ENCODE measurements around the gene ARRDC5. TPM values are rescaled to one million over a fixed set of nuclear protein-coding genes. Genes with fewer than 3 reads are reported as not detected.

Gene ARRDC5
- total and polyA plus RNA-seq, 2 of the 13 experiments (the other 11 are each of a cell fraction or from before 2014, with no cell fraction given): not detected

DNA sequence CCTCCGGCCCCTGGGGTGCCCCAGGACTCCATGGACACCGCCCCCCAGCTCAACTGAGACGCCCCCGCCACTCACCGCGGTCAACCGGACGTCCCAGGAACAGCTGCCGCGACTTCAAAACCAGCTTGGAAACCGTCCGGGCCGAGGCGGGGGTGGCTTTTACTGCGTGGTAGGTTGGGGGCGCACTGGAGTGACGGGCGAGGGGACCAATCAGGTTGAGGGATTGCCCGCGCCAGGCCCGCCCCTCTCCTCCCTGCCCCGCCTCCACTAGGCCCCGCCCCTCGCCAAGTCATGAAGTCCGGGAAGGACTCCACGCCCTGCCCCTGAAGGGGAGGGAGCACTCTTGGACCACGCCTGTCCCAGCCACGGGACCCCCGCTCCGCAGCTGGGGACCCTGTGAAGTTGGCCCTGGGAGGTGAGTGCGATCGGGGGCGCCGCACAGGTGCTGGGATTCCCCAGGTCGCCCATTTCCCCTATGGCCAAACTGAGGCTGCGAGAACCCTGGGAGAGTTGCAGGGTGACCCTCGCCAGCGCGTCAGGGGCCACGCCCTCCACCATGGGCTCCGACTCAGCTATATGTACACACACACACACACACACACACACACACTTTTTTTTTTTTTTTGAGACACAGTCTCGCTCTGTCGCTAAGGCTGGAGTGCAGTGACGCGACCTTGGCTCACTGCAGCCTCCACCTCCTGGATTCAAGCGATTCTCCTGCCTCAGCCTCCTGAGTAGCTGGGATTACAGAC is 35.0 kb downstream of the ARRDC5 start, which contains the start of gene PLIN3 (continued):
- TF ChIP-seq, protein P1, sequence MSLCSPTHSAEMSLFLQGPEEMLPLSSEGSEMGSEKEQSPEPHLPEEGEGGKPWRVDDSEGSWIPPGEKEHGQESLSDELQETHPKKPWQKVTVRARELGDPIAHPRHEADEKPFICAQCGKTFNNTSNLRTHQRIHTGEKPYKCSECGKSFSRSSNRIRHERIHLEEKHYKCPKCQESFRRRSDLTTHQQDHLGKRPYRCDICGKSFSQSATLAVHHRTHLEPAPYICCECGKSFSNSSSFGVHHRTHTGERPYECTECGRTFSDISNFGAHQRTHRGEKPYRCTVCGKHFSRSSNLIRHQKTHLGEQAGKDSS (CRISPR knock-in tag; IDR thresholded peaks at IDR 0.05; ENCODE audit: borderline replicate concordance, low read depth): peak; percentile 62; the same call in 1 of the 2 replicates
- TF ChIP-seq ERF (CRISPR knock-in tag; IDR thresholded peaks at IDR 0.05) (no peak), ZMAT3 (CRISPR knock-in tag; conservative IDR thresholded peaks at IDR 0.05) (0 out of 2 replicates have a peak, but pooled peaks have one; percentile 29), SALL1 (CRISPR knock-in tag; IDR thresholded peaks at IDR 0.05) (peak; percentile 58; the same call in 1 of the 2 replicates), U2AF1 (optimal IDR thresholded peaks at IDR 0.05; ENCODE audit: low read depth, low read length) (no peak), ZNF335 (CRISPR knock-in tag; IDR thresholded peaks at IDR 0.05) (no peak), PHF20 (CRISPR knock-in tag; IDR thresholded peaks at IDR 0.05) (no peak), TP53 (CRISPR knock-in tag; conservative IDR thresholded peaks at IDR 0.05) (no peak), FOXA3 (CRISPR knock-in tag; IDR thresholded peaks at IDR 0.05) (peak; percentile 58), SPEN (CRISPR knock-in tag; IDR thresholded peaks at IDR 0.05; ENCODE audit: low read depth) (no peak)
- TF ChIP-seq, protein P2, sequence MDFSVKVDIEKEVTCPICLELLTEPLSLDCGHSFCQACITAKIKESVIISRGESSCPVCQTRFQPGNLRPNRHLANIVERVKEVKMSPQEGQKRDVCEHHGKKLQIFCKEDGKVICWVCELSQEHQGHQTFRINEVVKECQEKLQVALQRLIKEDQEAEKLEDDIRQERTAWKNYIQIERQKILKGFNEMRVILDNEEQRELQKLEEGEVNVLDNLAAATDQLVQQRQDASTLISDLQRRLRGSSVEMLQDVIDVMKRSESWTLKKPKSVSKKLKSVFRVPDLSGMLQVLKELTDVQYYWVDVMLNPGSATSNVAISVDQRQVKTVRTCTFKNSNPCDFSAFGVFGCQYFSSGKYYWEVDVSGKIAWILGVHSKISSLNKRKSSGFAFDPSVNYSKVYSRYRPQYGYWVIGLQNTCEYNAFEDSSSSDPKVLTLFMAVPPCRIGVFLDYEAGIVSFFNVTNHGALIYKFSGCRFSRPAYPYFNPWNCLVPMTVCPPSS (IDR thresholded peaks at IDR 0.05): no peak
- TF ChIP-seq, protein P3, sequence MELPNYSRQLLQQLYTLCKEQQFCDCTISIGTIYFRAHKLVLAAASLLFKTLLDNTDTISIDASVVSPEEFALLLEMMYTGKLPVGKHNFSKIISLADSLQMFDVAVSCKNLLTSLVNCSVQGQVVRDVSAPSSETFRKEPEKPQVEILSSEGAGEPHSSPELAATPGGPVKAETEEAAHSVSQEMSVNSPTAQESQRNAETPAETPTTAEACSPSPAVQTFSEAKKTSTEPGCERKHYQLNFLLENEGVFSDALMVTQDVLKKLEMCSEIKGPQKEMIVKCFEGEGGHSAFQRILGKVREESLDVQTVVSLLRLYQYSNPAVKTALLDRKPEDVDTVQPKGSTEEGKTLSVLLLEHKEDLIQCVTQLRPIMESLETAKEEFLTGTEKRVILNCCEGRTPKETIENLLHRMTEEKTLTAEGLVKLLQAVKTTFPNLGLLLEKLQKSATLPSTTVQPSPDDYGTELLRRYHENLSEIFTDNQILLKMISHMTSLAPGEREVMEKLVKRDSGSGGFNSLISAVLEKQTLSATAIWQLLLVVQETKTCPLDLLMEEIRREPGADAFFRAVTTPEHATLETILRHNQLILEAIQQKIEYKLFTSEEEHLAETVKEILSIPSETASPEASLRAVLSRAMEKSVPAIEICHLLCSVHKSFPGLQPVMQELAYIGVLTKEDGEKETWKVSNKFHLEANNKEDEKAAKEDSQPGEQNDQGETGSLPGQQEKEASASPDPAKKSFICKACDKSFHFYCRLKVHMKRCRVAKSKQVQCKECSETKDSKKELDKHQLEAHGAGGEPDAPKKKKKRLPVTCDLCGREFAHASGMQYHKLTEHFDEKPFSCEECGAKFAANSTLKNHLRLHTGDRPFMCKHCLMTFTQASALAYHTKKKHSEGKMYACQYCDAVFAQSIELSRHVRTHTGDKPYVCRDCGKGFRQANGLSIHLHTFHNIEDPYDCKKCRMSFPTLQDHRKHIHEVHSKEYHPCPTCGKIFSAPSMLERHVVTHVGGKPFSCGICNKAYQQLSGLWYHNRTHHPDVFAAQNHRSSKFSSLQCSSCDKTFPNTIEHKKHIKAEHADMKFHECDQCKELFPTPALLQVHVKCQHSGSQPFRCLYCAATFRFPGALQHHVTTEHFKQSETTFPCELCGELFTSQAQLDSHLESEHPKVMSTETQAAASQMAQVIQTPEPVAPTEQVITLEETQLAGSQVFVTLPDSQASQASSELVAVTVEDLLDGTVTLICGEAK (IDR thresholded peaks at IDR 0.05): no peak
- TF ChIP-seq, protein P3 (CRISPR knock-in tag; IDR thresholded peaks at IDR 0.05): peak; percentile 64; the same call in 1 of the 2 replicates
- TF ChIP-seq, protein P4, sequence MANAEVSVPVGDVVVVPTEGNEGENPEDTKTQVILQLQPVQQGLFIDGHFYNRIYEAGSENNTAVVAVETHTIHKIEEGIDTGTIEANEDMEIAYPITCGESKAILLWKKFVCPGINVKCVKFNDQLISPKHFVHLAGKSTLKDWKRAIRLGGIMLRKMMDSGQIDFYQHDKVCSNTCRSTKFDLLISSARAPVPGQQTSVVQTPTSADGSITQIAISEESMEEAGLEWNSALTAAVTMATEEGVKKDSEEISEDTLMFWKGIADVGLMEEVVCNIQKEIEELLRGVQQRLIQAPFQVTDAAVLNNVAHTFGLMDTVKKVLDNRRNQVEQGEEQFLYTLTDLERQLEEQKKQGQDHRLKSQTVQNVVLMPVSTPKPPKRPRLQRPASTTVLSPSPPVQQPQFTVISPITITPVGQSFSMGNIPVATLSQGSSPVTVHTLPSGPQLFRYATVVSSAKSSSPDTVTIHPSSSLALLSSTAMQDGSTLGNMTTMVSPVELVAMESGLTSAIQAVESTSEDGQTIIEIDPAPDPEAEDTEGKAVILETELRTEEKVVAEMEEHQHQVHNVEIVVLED (CRISPR knock-in tag; IDR thresholded peaks at IDR 0.05; ENCODE audit: borderline replicate concordance): 0 out of 2 replicates have a peak, but pooled peaks have one; percentile 49
- TF ChIP-seq, protein P5, sequence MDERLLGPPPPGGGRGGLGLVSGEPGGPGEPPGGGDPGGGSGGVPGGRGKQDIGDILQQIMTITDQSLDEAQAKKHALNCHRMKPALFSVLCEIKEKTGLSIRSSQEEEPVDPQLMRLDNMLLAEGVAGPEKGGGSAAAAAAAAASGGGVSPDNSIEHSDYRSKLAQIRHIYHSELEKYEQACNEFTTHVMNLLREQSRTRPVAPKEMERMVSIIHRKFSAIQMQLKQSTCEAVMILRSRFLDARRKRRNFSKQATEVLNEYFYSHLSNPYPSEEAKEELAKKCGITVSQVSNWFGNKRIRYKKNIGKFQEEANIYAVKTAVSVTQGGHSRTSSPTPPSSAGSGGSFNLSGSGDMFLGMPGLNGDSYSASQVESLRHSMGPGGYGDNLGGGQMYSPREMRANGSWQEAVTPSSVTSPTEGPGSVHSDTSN (CRISPR knock-in tag; IDR thresholded peaks at IDR 0.05): peak; percentile 94
